Lung (tissue), 12 donors: Measurements from ENCODE around the gene IRF5. TPM values are rescaled to one million over a fixed set of nuclear protein-coding genes. Genes with fewer than 3 reads are reported as not detected.

ENCODE experiments used
- ATAC-seq: fragments of 200-7000 bp; cut with Tn5 transposase; one replicate; pipeline ENCODE4 v1.9.1; 2020; ENCODE audit warnings: moderate number of reproducible peaks; ENCODE audit not compliant: insufficient read depth, low FRiP score
- DNase-seq, 3 donors: peaks; one replicate each; pipeline ENCODE4 v3.0.0-alpha.2; 2013 to 2017
- H3K27ac ChIP-seq, 2 donors: one replicate each; pipeline ENCODE4 v1.5.1; 2013; ENCODE audit warnings: mild to moderate bottlenecking in 2 of 2, moderate library complexity in 2 of 2, control low read depth in 1 of 2, inconsistent platforms in 1 of 2, low read depth in 1 of 2, low read length in 1 of 2
- H3K27me3 ChIP-seq, 3 donors: one replicate each; pipeline ENCODE4 v1.5.1; 2013; ENCODE audit warnings: low read length in 2 of 3; ENCODE audit not compliant: control insufficient read depth in 3 of 3, insufficient read depth in 3 of 3
- H3K36me3 ChIP-seq, 4 donors: one replicate each; pipeline ENCODE4 v1.5.1; 2013; ENCODE audit warnings: low read length in 4 of 4, mild to moderate bottlenecking in 1 of 4, moderate library complexity in 1 of 4; ENCODE audit not compliant: control insufficient read depth in 4 of 4, insufficient read depth in 4 of 4
- H3K4me1 ChIP-seq, 5 donors: one replicate each; pipeline ENCODE4 v1.5.1; 2013; ENCODE audit warnings: low read length in 5 of 5, mild to moderate bottlenecking in 2 of 5, moderate library complexity in 1 of 5; ENCODE audit not compliant: control insufficient read depth in 5 of 5, insufficient read depth in 5 of 5
- H3K4me3 ChIP-seq: one replicate; pipeline ENCODE4 v1.5.1; 2013; ENCODE audit warnings: mild to moderate bottlenecking, control low read depth, moderate library complexity
- H3K9ac ChIP-seq, 2 donors: one replicate each; pipeline ENCODE4 v1.5.1; 2013; ENCODE audit warnings: low read length in 2 of 2, control low read depth in 1 of 2; ENCODE audit not compliant: insufficient read depth in 1 of 2
- H3K9me3 ChIP-seq, 4 donors: one replicate each; pipeline ENCODE4 v1.5.1; 2013; ENCODE audit warnings: low read length in 3 of 4, mild to moderate bottlenecking in 1 of 4, moderate library complexity in 1 of 4; ENCODE audit not compliant: control insufficient read depth in 4 of 4, insufficient read depth in 3 of 4
- CTCF ChIP-seq: IDR thresholded peaks from 2 replicates; pipeline ENCODE4 v1.5.1; 2012; ENCODE audit warnings: mild to moderate bottlenecking; ENCODE audit errors: control extremely low read depth, extremely low read depth
- WGBS, 2 donors: extraction: QIAGEN DNeasy Blood & Tissue Kit; methylation state at CpG; one replicate each; pipeline ENCODE4 v1.1.7; 2013; 5-methylcytosine and 5-hydroxymethylcytosine counted together
- polyA plus RNA-seq, 2 donors: library from polyadenylated mRNA; stranded (reverse); fragments of 200-250 nt; gene quantifications; one replicate each; pipeline ENCODE4 v1.2.1, GENCODE V29; 2013
- total RNA-seq, 2 donors: library from RNA; depleted of rRNA in 1 of 2; stranded (reverse); fragments of >200 nt in 1 of 2; gene quantifications; one replicate each; pipeline ENCODE4 v1.2.1, GENCODE V29; 2014 to 2021
- donor health status: control.
- donor health status: control.
- donor health status: Bipolar disorder and iron deficiency.
- donor health status: healthy.
- donor health status: DM: yes; HTN: yes; CAD: no.

IRF5 gene
- total and polyA plus RNA-seq, 4 donors: 6.0 to 34.1 (median 24.2) TPM

DNA sequence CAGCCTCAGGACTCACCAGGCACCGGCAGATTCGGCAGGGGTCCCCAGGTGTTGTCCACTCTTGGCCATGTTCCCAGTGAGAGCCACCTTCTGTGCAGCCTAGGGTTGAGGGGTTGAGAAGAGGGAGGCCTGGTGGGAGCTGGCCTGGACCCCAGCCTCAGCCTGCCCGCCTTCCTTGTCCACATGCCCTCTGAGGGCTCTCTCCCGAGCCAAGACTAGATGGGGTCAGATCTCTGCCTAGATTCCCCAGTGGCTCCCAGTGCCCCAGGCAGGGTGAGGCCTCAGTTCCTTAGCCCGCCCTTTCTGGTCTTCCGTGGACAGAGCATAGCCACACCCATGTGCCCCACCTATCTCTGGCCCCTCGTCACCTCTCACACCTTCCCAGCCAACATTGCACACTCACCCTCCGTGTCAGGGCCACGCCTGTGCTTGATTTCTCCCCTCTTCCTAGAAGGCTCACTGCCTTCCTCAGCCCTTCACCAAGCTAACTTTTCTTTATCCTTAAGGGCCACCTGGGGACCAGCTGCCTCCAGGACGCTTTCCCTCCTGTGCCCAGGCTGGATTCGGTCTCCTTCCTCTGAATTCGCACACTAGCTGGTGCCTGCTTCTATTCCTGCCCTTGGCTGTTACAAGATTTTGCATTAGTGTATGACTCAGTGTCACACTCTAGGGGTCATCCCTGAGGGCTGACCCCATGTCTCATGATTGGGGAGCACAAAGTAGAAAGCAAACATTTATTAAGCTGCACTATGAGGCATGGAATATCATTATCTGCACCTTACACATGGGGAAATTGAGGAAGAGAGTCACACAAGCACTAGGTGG lies 34.8 kb upstream of the IRF5 start:
- Histone ChIP-seq H3K27me3 (no peaks in the 10 kb centered on the region), H3K9ac (no peak overlapping the region), H3K36me3 (no peaks in the 10 kb centered on the region), H3K27ac (no peak overlapping the region), H3K4me1 (no peaks in the 10 kb centered on the region), H3K4me3 (no peak overlapping the region), H3K9me3 (peaks cover 0 to 4% (median 1%) of the 10 kb centered on the region in 4 donors)
- ATAC-seq (no peak), DNase-seq (no peak)
- TF ChIP-seq CTCF: no peak
- WGBS, 2 donors: 73 to 87% methylated on average over 11 to 12 of the region's 12 CpGs

- H3K9me3 ChIP-seq: peaks cover 0 to 4% (median 0%) of the 10 kb centered on the region in 4 donors
- no peak overlapping the region for H3K9ac ChIP-seq
- ATAC-seq (no peak), DNase-seq (no peak)
- no peaks in the 10 kb centered on the region for H3K27me3 ChIP-seq
- H3K27ac ChIP-seq: no peak overlapping the region
- no peak overlapping the region for H3K4me3 ChIP-seq
- no peak for TF ChIP-seq CTCF
- WGBS, 2 donors: 77 to 83% methylated on average over 14 of the region's 14 CpGs
- H3K36me3 ChIP-seq: no peaks in the 10 kb centered on the region
- no peaks in the 10 kb centered on the region for H3K4me1 ChIP-seq
These were observed 33.9 kb upstream of the IRF5 start for GRCh38 chr7:128903621-128904361.

DNA sequence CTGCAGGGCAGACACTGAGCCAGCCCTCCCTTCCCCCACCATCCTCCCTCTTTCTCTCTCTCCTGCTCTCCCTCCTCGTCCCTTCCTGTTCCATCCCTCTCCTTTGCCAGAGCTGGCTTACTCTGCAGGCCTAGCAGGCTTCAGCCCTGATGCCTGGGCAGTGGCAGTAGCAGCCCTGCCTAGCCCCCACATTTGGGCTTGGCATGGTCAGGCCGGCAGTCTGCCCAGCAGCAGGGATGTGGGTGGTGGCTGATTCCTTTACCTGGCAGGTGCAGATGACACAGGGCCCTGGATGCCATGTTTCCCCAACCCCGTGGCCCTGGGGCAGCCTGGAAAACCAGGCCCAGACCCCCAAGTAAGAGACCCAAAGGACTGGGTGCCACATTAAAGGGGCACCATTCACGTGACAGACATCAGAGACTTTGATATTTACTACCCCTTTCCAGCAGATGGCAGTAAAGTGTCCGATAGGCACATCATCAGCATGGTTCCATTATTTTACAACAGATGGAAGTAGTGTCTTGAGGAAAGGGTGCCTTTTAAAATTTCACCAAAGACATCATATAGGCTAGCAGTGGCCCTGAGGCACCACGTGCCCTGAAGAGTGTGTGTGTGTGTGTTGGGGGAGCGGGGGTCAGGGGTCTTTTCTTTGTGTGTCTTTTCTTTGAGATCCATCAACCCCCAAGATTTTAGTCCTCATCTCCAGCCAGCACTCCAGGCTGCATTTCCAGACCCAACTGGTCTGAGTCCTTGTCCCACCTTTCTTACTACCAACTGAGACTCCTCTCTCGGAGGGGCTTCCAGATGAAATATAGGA lies 33.1 kb upstream of the IRF5 start:
- no peak for ATAC-seq
- no peak overlapping the region for H3K27ac ChIP-seq
- peak; percentile 20 for TF ChIP-seq CTCF
- peak in 2 of 3 donors; percentile 55 to 56 for DNase-seq
- peaks cover 0 to 3% (median 0%) of the 10 kb centered on the region in 4 donors for H3K9me3 ChIP-seq
- no peak overlapping the region for H3K4me3 ChIP-seq
- H3K27me3 ChIP-seq: no peaks in the 10 kb centered on the region
- H3K9ac ChIP-seq: no peak overlapping the region
- no peaks in the 10 kb centered on the region for H3K36me3 ChIP-seq
- H3K4me1 ChIP-seq: peaks cover 0 to 6% (median 0%) of the 10 kb centered on the region in 5 donors
- WGBS, 2 donors: 35 to 40% methylated on average over 8 of the region's 8 CpGs
